Activated naive CD4-positive, alpha-beta T cell treated with anti-CD3 and anti-CD28 coated beads, Interleukin-2, amount 50 U/mL, for 16 hours (primary cell): ENCODE results near the gene MRPL20.
"Not testable (repeated sequence)": the region's sequence is repeated elsewhere in the genome, so short reads cannot be mapped to it uniquely, and the experiment has no call there.

Experiments used
- DNase-seq: peaks from one replicate; pipeline ENCODE4 v3.0.0-alpha.2; 2020

MRPL20 gene

DNA sequence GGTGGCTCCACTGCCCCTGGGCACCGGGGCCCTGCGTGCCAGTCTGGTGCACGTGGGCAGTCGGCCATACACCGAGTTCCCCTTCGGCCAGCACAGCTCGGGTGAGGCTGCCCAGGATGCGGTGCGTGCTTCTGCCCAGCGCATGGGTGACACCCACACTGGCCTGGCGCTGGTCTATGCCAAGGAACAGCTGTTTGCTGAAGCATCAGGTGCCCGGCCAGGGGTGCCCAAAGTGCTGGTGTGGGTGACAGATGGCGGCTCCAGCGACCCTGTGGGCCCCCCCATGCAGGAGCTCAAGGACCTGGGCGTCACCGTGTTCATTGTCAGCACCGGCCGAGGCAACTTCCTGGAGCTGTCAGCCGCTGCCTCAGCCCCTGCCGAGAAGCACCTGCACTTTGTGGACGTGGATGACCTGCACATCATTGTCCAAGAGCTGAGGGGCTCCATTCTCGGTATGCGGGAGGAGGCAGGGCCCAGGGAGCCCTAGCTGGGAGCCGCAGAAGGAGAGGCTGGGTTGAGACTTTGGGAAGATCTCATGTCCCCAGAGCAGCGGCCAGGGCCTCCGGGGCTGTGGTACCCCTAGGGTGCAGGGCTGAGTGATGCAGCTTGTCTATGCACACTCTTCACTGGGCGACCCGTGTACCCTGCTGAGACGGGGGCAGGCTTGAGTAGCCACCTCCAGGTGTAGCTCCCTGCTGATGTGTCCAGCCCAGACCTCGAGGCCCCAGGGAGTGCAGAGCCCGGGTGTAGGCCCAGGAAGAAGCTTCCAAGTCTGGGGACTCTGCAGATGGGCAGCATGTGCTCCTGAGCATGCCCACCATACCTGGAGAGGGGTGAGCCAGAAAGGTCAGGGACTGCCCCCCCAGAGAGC lies 30.2 kb upstream of the MRPL20 start:
- no peak for DNase-seq

DNA sequence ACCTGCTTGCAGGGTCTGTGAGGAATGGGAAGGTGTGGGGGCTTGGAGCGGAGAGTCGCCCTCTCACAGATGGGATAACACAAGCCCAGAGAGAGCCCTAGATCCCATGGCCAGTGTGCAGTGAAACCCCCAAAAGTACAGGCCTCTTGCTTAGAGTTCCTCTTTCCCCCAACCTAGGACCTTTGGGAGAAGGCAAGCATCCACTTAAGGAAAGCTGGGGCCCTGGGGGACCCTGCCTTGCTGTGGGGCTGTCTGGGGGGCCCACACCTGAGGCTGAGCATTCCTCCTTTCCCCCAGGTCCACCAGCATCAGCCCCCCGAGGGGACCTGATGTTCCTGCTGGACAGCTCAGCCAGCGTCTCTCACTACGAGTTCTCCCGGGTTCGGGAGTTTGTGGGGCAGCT lies 29.5 kb upstream of the MRPL20 start:
- DNase-seq: no peak

DNA sequence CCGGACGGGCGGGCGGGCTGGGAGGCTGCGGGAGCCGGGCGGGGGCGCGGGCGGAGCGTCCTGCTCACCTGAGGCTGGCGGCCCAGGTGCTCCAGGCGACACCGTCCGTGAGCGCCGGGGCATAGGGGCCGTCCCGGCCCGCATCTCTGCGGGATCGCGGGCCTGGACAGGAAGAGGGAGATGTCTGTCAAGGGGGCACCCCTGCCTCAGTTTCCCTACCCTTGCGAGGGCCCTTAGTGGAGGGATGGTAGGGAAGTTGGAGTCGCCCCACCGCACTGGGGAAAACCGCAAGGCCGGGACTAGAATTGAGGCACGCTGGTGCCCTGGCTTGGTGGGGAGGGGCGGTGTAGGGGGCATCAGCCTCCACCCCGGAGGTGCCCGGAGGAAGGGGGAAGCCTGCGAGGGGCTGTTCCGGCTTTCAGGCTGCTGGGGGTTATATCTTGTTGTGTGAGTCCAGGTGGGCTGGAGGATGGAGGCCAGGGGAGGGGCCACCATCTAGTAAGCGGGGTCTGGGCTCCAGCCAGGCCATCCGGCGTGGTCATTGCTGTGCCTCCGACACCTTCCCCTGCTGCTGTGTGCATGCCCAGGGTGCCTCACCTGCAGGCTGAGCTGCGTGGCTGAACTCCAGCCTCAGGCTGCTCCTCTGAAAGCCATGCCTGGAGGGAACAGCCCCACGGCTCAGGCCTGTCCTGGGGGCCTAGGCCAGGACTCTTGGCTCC lies 29.0 kb upstream of the MRPL20 start:
- no peak for DNase-seq

DNA sequence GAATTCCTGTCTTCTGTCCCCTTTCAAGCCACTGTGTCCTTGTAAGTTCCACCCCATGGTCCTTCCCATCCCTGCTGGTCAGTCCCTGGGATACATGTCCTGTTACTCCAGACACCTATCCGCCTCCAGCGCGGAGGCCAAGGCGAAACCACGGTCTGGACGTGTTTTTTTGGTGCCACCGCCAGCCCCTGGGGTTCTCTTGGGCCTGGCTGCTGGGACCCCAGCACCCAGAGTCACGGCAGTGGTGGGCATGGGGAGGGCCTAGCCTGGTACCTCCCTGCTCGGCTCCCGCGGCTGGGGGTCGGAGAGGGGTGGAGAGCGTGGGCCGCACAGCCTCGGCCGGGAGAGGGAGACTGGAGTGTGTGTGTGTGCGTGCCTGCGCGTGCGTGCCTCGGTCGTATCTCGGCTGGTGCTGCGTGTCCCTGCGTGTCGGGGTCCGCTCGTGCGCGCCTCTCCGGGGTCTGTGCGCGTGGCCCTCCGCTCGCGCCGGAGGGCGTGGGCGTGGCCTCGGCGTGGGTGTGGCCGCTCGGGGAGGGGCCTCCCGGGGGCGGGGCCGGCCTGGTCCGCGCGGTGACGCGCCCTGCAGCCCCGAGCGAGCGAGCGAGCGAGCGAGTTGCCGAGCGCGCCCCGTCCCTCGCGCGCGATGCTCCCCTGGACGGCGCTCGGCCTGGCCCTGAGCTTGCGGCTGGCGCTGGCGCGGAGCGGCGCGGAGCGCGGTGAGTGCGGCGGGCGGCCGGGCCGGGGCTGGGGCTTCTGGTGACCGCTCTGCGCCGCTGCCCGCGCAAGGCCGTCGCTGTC lies 28.2 kb upstream of the MRPL20 start, which contains the start of gene VWA1:
Gene VWA1, plus strand, starts transcription at position 585 of the 798 bp plus-strand sequence. Its CDS starts 59 bp downstream, at position 644.
- peak; percentile 68 for DNase-seq

DNA sequence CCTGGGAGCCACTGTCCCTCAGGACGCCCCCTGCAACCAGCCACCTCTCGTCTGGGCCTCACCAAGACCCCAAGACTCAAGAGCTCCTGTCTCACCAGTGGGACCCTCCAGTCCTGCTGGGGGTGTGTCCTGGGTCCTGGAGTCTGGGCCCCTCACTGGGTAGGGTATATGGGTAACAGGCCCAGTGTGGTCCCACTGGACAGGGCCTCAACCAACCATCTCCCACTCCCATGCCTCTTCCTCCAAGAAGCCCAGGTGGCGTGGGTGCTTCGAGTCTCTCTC lies 27.7 kb upstream of the MRPL20 start:
- DNase-seq: no peak

DNA sequence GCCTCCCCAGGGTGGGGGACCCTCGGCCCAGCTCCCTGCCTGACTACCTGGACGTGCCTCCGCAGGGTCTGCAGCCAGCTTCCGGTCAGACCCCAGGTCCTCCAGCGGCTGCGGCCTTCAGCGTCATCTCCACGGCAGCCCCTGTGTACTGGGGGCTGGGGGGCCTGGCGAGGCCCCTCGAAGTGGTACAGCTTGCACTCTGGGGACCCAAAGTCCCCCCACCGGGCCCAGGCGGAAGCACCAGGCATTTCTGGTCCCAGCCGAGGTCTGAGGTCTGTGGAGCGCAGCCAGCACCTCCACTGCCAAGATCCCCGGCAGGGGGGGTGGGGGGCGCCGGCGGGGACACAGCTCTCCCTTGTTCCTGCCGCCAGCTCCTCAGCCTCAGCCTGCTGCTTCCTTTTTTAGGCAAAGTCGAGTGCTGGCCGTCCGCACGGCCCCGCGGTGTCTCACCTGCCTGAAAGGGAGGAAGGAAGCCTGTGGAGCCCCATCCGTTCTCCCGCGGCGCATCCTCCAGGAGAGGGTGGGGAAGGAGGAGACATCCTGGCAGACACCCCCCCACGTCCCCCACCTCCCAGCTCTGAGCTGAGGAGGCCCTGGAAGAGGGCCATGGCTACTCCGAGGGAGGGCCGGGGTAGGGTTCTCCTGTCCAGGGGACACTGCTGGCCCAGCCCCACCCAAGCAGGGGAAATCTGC lies 27.2 kb upstream of the MRPL20 start:
- DNase-seq: no peak

DNA sequence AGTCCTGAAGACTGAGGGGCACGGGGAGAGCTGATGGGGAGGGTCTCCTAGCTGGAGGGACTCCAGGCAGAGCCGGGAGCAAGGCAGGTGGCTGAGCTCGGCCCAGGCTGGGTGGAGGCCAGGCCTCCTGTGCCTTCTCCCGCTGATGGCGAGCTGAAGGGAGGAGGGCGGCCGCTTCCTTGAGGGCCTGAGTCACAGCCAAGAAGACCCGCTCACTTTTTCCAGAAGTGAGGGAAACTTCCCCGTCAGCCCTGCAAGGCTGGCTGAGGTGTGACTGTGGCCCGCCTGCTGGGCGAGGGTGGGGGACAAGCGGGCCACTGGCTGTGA lies 26.7 kb upstream of the MRPL20 start:
- DNase-seq: peak; percentile 66

DNA sequence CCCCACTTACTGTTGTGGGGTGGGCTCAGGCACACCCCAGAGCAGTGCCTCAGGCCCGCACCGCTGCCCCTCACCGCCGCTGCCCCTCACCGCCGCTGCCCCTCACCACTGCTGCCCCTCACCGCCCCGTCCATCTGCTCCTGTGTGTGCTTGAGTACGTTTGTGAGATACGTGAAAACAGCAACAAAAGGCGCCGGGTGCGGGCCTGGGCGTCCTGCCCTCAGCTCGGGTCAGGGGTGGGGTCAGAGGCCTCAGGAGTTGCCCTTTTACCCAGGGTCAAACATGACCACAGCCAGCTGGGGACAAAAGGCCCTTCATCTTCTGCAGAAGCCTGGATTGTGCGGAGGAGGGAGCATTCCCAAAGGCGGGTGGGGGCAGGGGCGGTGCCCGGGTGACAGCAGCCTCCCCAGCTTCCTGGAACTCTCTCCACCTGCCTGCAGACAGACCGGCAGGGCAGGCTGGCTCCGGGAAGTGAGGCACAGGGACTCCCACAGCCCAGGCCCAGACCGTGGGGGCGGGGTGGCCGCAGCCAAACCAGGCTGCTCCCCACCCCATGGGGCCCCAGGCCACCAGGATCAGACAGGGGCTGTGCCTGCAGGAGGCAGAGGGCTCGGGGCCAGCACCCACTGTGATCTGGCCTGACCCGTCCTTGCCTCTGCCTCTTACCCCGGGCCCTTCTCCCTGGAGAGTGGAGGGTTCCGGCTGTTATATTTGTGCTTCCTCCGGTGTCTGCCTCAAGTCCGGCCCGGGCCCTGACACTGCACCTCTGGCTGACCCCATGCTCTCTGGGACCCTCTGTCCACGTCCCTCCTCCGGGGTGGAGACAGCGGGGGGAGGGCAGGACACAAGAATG lies 26.1 kb upstream of the MRPL20 start:
- no peak for DNase-seq

DNA sequence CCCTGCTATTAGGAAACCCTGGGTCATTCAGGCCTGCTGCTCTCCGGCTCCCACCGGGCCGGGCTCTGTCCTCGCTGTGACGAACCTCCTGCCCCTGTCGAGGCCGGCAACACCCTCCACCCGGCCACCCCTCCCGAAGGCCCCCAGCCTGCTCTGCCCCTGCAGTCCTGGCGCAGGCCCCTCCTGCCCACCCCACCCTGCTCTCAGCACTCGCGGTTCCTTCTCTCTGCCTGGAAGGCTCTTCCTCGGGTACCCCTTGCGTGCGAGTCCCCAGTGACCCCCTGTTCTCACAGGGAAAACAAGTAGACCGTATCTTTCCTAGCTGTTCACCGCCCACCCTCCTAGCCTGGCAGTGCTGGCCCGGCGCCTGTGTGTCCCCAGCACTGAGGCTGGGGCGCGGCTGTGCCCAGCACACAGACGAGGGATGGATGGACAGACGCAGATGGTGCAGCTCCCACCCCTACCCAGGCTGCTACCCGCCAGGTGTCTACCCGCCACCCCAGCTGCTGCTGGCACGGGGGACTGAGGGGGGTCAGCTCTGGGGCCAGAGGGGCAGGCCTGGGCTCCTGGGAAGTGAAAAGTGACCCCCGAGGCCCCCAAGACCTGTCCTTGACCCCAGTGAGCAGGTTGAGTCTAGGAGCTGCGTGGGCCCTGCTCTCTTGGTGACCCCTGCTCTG lies 25.3 kb upstream of the MRPL20 start:
- DNase-seq: no peak

DNA sequence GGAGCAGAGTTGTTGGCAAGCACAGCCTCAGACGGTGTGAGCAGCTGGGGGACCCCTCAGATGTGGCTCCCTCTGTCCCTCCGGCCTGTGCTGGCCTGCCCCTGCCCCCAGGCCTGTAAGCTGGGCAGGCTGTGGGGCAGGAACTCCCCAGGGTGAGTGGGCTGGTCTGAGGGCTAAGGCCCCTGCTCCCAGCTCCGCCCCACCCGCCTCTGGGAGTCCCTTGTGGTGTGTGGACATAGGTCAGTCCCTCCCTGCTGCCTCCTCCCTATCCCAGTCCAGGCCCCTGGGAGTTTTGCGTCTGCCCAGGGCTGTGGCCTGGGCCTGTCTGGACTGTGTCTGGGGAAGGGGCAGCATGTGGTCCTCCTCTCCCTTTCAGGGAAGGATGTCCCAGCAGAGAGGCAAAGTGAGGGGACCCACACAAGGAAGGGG lies 24.8 kb upstream of the MRPL20 start:
- no peak for DNase-seq

DNA sequence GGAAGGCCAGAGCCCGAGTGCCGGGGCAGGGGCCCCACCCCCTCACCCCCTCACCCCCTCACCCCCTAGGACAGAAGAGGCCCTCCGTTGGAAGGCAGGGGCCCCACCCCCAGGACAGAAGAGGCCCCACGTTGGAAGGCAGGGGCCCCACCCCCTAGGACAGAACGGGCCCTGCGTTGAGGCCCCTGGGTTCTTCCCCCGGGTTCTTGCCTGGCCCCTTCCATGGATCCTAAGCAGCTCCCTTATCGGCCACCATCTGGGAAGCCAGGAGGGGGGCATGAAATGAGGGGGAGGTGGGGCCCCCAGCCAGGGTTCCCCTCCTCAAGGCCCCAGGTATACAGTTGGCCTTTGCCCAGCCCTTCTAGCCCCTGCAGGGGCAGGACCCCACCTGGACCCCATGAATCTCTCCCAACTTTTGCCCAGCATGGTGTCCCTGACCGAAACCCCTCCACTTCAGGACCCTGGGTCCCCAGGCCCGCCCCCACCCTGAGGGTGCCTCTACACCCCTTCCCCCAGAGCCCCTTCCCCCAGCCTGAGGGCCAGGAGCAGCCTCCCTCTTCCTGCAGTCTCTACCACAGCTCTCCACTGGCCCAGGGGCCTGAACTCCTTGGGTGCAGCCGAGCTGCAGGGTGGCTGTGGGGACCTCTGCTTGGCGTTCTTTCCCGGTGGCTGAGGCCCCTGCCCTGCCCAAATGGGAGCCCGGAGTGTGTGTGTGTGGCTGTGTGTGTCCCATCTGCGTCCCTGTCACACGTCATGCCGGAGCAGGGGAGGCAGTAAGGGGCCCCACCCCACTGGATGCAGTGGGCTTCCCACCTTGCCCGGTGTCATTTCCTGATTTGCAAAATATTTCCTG lies 24.1 kb upstream of the MRPL20 start:
- no peak for DNase-seq

DNA sequence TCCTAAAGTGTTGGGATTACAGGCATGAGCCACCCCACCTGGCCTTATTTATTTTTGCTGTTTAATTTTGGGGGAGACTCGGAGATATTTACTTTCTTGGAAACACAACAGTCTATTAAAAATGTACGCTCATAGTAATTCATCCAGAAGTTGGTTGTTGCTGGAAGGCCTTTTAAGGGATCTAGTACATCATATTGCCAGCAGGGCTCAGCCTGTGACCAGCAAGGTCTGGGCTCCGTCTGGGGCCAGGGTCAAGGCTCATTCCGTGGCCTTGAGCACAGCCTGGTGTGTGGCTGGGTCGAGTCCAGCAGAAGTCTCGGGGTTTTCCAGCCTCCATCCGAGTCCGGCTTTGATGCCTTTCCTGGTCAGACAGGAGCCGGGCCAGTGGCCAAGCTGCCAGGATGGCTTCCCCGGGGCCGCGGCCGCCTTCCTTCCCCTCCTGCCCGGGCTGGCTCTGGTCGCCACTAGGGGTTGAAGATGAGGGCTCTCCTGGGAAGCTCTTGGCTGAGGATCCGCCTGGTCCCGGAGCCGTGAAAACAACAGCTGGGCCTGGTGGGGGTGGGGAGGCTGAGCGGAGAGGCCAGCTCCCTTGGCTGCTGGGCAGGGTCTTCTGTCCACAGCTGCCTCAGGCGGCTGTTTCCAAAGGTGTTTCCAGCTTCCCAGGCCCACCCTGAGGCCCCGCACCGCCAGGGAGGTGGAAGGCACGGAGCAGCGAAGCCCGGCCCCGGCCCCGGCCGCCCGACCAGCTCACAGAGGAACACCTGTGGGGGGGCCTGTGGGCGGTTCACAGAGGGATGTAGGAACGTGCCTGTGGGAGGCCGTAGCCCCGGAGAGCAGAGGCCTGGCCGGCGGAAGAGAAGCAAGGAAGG lies 23.3 kb upstream of the MRPL20 start:
- no peak for DNase-seq

DNA sequence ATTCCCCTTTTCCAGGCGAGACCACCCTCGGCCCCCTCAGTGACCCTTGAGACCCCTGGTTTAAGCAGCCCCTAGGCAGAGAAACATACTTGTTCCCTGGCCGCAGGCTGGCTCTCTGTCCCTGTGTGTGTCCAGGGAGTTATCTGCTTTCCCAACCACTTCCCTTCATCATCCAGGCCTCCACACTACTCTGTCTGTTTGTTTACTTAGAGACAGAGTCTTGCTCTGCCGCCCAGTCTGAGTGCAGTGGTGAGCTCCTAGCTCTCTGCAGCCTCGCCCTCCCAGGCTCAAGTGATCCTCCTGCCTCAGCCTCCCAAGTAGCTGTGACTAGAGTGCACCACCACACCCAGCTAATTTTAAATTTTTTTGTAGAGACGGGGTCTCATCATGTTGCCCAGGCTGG lies 22.6 kb upstream of the MRPL20 start:
- no peak for DNase-seq

DNA sequence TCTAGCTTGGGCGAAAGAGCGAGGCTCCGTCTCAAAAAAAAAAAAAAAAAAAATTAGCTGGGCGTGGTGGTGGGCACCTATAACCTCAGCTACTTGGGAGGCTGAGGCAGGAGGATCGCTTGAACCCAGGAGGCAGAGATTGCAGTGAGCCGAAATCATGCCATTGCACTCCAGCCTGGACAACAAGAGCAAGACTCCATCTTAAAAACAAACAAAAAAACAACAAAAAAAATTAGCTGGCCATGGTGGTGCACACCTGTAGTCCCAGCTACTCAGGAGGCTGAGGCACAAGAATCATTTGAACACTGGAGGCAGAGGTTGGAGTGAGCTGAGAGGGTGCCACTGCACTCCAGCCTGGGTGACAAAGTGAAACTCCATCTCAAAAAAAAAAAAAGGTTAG lies 21.9 kb upstream of the MRPL20 start:
- DNase-seq: not testable (repeated sequence)

DNA sequence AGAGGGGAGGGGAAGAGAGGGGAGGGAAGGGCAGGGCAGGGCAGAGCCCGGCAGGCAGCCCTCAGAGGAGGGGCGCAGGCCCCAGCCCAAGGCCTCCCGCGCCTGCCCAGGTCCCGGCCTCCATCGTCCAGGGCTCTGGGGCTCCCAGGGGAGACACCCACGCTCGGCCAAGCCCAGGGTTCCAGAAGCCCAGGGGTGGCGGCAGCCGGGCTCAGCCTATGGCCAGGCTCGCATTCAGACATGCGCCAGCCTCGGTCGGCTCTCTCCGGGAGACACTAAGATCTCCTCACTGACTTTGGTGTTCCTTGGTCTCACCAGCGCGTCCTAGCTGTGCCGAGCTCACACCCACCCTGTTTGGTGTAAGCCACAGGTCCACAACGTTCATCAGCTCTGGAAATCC lies 21.1 kb upstream of the MRPL20 start:
- DNase-seq: no peak

DNA sequence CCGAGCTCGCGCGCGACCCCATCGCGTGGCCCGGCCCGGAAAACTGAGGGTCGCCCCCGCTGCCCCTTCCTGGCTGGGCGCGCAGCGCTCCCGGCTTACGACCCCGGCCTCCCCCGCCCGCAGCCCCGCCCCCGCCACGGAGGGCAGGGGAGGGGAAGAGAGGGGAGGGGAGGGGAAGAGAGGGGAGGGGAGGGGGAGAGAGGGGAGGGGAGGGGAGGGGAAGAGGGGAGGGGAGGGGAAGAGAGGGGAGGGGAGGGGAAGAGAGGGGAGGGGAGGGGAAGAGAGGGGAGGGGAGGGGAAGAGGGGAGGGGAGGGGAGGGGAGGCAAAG lies 20.7 kb upstream of the MRPL20 start:
- DNase-seq: no peak

DNA sequence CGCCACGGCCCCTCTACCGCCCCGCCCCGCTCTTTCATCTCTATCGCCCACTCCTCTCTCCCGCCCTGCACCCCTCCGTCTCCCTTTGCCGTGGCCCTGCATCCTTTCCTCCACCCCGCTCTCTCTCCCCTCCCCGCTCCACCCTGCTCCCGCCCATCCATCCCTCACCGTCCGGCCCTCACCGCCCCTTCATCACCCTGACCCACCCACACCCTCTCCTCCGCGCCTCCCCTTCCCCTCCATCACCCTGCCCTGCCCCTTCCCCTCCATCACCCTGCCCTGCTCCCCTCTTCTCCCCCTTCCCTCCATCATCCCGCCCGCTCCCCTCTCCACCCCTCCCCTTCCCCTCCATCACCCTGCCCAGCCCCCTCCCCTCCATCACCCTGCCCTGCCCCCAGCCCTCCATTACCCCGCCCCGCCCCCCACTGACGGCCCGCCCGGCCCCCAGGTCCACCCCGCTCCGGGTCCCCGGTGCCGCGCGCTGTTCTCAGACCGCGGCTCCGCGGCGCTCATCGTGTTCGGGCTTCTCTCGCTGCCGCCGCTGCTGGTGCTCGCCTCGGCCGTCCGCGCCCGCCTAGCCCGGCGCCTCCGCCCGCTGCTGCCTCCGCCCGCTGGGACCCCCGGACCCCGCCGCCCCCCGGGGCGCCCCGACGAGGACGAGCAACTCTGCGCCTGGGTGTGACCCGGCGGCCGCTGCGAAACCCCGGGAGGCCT lies 20.2 kb upstream of the MRPL20 start:
- DNase-seq: no peak

DNA sequence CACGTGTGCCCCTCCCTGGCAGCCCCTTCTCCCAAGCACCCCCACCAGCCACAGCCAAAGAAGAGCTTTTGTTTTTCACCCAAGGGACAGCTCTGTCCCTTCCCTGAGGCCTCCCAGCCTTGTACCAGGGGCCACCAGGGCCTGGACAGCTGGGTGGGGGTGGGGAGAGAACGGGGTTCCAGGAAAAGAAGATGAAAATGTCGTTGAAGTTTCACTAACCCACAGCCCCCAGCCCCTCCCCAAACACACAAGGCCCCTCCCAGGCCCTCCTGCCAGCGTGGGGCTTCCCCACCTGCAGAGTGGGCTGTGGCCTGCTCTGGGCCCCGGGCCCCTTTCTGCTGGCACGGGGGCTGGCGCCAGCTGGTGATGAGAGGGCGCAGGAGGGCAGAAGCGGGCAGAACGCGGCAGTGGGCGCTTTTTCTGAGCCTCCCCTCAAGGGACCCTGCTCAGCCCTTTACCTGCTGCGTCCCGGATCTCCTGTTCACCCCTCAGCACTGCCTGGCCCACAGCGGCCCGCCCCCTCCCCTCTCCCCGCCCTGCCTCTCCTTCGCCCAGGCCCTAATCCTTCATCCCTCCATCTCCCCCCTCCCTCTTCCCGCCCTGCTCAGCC lies 19.5 kb upstream of the MRPL20 start:
- DNase-seq: no peak
